ENCODE measurements around the gene PARN. TPM values are rescaled to one million over a fixed set of nuclear protein-coding genes. Genes with fewer than 3 reads are reported as not detected.
"Not testable (repeated sequence)": the region's sequence is repeated elsewhere in the genome, so short reads cannot be mapped to it uniquely, and the experiment has no call there.

PARN gene
- polyA plus RNA-seq, 1 experiment = 18.5 TPM

DNA sequence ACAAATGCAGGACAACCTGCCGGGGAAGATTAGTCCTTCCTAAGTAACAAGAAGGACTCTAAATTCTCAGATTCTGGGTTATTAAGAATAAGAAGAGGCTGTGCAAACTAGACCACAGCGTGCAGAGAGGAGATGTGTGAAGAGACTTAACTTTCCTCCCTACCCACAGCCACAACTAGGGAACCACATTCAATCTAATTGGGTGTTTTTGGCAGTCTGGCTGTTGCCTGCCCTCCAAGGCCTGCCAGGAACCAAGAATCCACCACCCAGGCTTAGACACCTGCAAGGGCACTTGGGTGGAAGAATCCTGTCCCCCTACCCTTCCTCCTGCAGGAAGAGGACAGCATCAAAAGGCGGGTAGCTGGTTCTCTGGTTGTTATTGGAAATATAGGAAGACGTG lies 202.0 kb downstream of the PARN start:
- TF ChIP-seq, protein P1, sequence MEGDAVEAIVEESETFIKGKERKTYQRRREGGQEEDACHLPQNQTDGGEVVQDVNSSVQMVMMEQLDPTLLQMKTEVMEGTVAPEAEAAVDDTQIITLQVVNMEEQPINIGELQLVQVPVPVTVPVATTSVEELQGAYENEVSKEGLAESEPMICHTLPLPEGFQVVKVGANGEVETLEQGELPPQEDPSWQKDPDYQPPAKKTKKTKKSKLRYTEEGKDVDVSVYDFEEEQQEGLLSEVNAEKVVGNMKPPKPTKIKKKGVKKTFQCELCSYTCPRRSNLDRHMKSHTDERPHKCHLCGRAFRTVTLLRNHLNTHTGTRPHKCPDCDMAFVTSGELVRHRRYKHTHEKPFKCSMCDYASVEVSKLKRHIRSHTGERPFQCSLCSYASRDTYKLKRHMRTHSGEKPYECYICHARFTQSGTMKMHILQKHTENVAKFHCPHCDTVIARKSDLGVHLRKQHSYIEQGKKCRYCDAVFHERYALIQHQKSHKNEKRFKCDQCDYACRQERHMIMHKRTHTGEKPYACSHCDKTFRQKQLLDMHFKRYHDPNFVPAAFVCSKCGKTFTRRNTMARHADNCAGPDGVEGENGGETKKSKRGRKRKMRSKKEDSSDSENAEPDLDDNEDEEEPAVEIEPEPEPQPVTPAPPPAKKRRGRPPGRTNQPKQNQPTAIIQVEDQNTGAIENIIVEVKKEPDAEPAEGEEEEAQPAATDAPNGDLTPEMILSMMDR (IDR thresholded peaks at IDR 0.05; ENCODE audit: insufficient read depth, low read depth, low read length) = no peak
- POLR2A ChIA-PET = no interaction called here
- peaks cover 1% of the 10 kb centered on the region; the same call in 1 of the 2 replicates for H3K36me3 ChIP-seq (ENCODE audit: control insufficient read depth, insufficient read depth, low read length)
- no peak overlapping the region for H3K4me3 ChIP-seq (ENCODE audit: low read depth, low read length)
- no peaks in the 10 kb centered on the region for H3K27me3 ChIP-seq (ENCODE audit: control insufficient read depth, insufficient read depth, low read length)
- CTCF ChIA-PET = interaction anchor here (0.6 kb wide), 1 partner anchor 96 kb away, joined by 3 read pairs; no protein-coding TSS in a partner anchor
- no peak for DNase-seq (ENCODE audit: low read depth)

DNA sequence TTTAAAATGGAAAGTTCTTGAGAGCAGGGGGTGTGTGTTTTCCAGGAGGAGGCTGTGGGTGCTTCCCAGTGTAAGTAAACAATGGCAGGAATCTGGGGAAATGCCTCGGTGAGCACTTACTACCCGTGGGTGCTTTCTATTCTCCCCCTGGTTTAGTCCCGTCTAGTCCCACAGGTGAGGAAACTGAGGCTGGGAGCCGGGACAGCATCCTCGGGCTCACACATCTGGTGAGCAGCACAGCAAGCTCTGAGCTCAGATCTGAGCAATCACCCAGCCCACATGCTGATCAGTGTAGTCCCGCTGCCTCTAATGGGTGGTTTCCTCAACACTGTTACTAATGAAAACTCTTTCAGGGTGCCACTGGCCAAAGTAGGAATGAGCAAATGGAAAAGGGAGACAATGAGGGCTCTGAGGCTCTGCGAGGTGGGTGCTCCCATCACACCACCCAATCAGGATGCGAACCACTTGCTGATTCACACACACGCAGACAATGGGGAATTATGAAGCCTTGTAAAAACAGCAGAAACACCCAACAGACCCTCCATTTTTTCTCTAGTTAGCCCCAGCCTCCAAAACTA lies 202.6 kb downstream of the PARN start:
- Histone ChIP-seq H3K4me3 (ENCODE audit: low read depth, low read length) (no peak overlapping the region), H3K36me3 (ENCODE audit: control insufficient read depth, insufficient read depth, low read length) (peaks cover 1% of the 10 kb centered on the region; the same call in 1 of the 2 replicates), H3K27me3 (ENCODE audit: control insufficient read depth, insufficient read depth, low read length) (no peaks in the 10 kb centered on the region)
- no peak for DNase-seq (ENCODE audit: low read depth)
- ChIA-PET CTCF (interaction anchor here (1.1 kb wide), 1 partner anchor 100 kb away, joined by 3 read pairs; no protein-coding TSS in a partner anchor), POLR2A (no interaction called here)
- TF ChIP-seq, protein P1 (IDR thresholded peaks at IDR 0.05; ENCODE audit: insufficient read depth, low read depth, low read length) = no peak

DNA sequence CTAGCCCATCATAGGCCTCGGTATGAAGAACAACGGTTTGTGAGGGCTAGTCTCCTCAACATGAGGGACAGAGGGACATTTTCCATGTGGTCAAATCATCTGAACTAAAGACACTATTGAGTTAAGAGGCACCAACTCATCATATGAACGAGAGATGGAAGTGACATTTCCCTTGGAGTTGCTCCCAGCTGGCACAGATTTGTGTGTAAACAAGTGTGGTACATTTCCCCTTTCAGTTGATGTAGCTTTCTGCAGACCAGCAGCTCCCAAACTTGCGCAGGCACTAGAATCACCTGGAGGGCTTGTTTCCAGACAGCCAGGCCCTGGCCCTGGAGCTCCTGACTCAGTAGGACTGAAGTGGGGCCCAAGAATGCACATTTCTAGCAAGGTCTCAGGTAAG lies 205.5 kb downstream of the PARN start:
- Histone ChIP-seq H3K27me3 (ENCODE audit: control insufficient read depth, insufficient read depth, low read length) (no peaks in the 10 kb centered on the region), H3K36me3 (ENCODE audit: control insufficient read depth, insufficient read depth, low read length) (peaks cover 1% of the 10 kb centered on the region; the same call in 1 of the 2 replicates), H3K4me3 (ENCODE audit: low read depth, low read length) (no peak overlapping the region)
- TF ChIP-seq, protein P1 (IDR thresholded peaks at IDR 0.05; ENCODE audit: insufficient read depth, low read depth, low read length) = no peak
- no peak for DNase-seq (ENCODE audit: low read depth)
- ChIA-PET CTCF (no interaction called here), POLR2A (no interaction called here)

DNA sequence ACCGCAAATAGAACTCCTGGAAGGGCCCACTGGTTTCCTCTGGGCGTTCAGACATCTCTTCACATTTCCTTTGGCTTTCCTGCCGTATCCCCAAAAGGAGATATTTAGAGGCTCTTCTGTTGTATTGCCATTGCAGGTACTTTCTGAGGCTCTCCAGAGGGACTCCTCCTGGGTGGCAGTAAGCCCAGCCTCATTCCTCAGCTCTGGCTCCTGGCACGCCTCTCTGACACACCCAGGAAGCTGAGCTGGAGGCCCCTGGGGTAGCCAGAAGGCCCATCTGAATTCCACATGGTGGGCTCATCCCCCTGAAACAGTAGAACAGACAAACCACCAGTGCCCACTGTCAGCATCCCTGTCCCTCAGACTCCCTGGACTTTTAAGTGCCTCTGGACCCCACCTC lies 206.7 kb downstream of the PARN start:
- POLR2A ChIA-PET = no interaction called here
- TF ChIP-seq, protein P1 (IDR thresholded peaks at IDR 0.05; ENCODE audit: insufficient read depth, low read depth, low read length) = no peak
- no peak for DNase-seq (ENCODE audit: low read depth)
- Histone ChIP-seq H3K36me3 (ENCODE audit: control insufficient read depth, insufficient read depth, low read length) (peaks cover 1% of the 10 kb centered on the region; the same call in 1 of the 2 replicates), H3K27me3 (ENCODE audit: control insufficient read depth, insufficient read depth, low read length) (no peaks in the 10 kb centered on the region), H3K4me3 (ENCODE audit: low read depth, low read length) (no peak overlapping the region)
- CTCF ChIA-PET = no interaction called here

DNA sequence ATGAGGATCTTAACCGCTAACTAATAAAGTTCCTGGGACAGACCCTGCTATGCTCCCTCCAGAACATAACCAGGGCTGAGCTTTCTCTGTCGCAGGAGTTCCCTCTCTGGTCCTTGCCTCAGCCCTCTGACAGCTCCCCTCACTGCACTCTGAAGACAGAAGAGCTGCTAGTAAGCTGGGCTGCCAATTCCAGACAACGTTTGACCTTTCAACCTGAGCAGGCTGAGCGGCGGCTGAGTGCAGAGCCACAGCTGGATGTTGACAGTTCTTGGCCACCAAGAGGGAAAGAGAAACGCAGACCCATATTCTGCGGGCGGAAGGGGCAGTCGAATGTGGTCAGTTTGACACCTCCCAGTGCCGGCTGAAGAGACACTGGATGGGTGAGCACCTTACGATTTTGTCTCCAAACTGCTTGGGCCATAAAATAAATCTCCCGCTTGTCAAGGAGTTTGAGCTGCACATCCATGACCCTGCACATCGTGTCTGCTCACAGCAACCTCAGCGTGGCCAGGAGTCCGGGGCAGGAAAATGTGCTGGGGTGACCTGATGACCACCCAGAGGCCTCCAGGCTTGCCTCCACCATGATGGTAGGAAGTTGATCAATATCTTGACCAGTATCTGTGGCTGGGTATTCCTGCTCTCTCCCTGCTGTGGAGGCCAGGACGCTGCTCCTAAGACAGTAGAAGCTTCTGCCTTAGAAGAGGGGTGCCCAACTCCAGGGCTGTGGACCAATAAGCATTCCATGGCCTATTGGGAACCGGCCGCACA lies 209.2 kb downstream of the PARN start:
- TF ChIP-seq, protein P1 (IDR thresholded peaks at IDR 0.05; ENCODE audit: insufficient read depth, low read depth, low read length) = no peak
- POLR2A ChIA-PET = no interaction called here
- Histone ChIP-seq H3K4me3 (ENCODE audit: low read depth, low read length) (no peak overlapping the region), H3K36me3 (ENCODE audit: control insufficient read depth, insufficient read depth, low read length) (peaks cover 1% of the 10 kb centered on the region; the same call in 1 of the 2 replicates), H3K27me3 (ENCODE audit: control insufficient read depth, insufficient read depth, low read length) (no peaks in the 10 kb centered on the region)
- CTCF ChIA-PET = interaction anchor here (0.6 kb wide), 1 partner anchor 21 kb away, joined by 3 read pairs; no protein-coding TSS in a partner anchor
- no peak for DNase-seq (ENCODE audit: low read depth)

DNA sequence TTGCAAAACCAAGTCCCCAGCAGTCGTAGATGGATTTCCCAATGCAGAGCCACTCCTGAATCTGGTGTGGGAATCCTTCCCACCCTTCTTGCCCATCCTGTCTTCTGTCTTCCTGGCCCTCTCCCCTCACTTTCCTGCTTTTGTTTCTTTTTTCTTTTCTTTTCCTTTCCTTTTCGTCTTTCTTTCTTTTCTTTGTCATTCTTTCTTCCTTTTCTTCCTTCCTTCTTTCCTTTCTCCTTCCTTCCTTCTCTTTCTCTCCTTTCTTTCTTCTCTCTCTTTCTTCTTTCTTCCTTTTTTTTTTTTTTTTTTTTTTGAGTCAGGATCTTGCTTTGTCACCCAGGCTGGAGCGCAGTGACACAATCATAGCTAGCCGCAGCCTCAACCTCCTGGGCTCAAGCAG lies 209.8 kb downstream of the PARN start:
- DNase-seq (ENCODE audit: low read depth); POLR2A ChIA-PET; H3K36me3 ChIP-seq (ENCODE audit: control insufficient read depth, insufficient read depth, low read length); H3K4me3 ChIP-seq (ENCODE audit: low read depth, low read length); H3K27me3 ChIP-seq (ENCODE audit: control insufficient read depth, insufficient read depth, low read length): not testable (repeated sequence)
- CTCF ChIA-PET = interaction anchor here (1.2 kb wide), 1 partner anchor 11 kb away, joined by 3 read pairs; no protein-coding TSS in a partner anchor
